Coronary artery (tissue), 2 donors: ENCODE results near the gene TGM2.

ENCODE experiments used
- DNase-seq: peaks from one replicate; pipeline ENCODE4 v3.0.0-alpha.2; 2017; ENCODE audit warnings: low spot score
- H3K27ac ChIP-seq, 2 donors: fragments of 200-600 bp; sonication (generic); one replicate each; pipeline ENCODE4 v1.5.1; 2016 to 2019
- H3K4me3 ChIP-seq: fragments of 200-600 bp; sonication (generic); 2 replicates; pipeline ENCODE4 v1.5.1; 2016; ENCODE audit warnings: mild to moderate bottlenecking, moderate library complexity
- TF ChIP-seq, protein P1 (sequence below): fragments of 200-600 bp; sonication (generic); IDR thresholded peaks from one replicate; pipeline ENCODE4 v1.5.1; 2019; ENCODE audit warnings: antibody characterized with exemption

TGM2 gene

DNA sequence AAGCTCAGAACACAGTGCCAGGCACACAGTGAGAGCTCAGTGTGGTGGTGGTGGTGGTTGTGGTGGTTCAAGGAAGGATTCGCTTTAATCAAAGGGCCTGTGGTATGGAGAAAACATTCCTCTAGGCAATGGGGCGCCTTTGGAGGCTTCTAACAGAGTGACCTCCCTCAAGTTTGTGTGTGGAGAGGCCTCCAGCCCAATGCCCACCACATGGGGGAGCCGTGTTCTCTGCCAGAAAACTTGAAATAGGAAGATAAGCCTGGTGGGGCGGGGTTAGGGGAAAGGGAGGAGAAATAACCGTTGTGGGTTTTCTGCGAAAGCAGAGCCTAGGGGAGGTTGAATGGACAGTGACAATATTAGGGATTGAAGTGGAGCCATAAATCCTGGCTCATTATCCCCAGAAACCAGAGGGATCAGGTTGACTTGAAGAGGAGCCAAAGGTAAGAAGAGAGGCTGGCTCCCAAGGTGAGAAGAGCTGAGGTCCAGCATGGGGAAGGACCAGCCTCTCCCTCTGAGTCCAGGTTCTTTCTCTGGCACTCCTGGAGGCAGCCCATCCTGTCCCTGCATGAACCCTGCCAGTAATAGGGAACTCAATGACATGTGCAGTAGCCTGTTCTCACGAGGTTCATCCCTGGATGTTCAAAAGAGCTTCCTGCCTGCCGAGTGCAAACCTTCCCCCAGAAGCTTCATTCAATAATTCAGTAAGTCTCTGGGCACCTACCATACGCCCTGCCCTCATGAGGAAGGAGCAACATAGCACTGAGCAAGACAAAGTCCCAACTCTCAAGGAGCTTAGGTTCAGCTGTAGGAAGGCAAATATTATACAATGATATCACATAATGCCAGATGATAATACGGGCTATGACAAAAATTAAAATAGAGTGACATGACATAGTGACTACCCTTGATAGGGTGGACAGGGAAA, 51.4 kb downstream of the TGM2 start:
- TF ChIP-seq, protein P1, sequence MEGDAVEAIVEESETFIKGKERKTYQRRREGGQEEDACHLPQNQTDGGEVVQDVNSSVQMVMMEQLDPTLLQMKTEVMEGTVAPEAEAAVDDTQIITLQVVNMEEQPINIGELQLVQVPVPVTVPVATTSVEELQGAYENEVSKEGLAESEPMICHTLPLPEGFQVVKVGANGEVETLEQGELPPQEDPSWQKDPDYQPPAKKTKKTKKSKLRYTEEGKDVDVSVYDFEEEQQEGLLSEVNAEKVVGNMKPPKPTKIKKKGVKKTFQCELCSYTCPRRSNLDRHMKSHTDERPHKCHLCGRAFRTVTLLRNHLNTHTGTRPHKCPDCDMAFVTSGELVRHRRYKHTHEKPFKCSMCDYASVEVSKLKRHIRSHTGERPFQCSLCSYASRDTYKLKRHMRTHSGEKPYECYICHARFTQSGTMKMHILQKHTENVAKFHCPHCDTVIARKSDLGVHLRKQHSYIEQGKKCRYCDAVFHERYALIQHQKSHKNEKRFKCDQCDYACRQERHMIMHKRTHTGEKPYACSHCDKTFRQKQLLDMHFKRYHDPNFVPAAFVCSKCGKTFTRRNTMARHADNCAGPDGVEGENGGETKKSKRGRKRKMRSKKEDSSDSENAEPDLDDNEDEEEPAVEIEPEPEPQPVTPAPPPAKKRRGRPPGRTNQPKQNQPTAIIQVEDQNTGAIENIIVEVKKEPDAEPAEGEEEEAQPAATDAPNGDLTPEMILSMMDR = no peak
- no peak for DNase-seq
- H3K27ac ChIP-seq = peak overlapping the region; percentile 9 to 54

DNA sequence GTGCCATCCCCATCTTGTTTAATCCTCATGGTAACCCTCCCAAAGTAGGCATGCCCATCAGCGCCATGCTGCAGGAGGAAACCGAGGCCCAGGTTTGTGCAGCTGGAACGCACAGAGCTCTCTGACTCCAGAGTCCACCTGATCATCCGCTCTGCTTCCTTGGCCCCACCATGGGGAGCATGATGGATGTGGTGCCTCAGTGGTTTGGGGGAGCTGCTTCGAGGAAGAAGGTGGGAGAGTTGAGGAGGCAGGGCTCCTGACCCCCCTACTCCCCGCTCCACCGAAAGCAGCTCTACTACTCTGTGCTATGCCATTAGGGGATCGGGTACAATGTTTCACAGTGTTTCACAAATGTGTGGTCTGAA, 52.2 kb downstream of the TGM2 start:
- TF ChIP-seq, protein P1 = no peak
- Histone ChIP-seq H3K27ac (peak overlapping the region; percentile 1 to 54), H3K4me3 (no peak overlapping the region)
- no peak for DNase-seq

More for the DNA sequence above, 51.4 kb downstream of the TGM2 start:
- H3K4me3 ChIP-seq = no peak overlapping the region

DNA sequence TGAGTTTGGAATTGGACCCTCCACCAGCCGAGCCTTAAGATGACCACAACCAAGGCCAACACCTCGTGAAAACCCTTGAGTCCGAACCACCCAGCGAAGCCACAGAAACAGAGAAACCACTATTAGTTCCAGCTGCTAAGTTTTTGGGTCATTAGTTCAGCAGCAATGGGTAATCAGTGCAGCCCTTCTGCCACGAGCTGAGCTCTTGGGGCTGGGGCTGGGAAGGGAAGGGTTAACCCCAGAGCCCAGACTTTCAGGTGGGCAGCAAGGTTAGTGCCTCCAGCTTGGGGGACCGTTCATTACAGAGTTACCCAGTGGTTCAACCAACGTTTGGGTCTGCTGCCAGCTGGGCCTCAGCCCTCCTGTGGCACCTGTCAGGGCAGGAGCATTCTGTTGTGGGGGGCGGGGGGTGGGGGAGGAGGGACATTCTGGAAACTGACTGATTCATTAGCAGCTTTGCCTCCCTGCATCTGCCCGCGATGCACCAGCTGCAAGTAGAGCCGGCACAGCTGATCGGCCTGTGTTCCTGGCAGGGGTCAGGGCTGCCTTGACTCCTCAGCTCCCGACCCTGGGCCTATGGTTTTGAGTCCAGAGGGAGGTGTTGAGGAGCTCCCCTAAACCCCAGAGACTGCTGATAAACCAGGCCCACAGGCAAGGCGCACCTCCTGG, 52.7 kb downstream of the TGM2 start:
- H3K27ac ChIP-seq = peak overlapping the region; percentile 1 to 54

GRCh38 chr20:38111366-38112232, 53.5 kb downstream of the TGM2 start:
- Histone ChIP-seq H3K27ac (peak overlapping the region; percentile 77 to 92), H3K4me3 (no peak overlapping the region)
- TF ChIP-seq, protein P1 = no peak

More for the DNA sequence above, 52.7 kb downstream of the TGM2 start:
- TF ChIP-seq, protein P1 = no peak
- no peak for DNase-seq
- H3K4me3 ChIP-seq = no peak overlapping the region

DNA sequence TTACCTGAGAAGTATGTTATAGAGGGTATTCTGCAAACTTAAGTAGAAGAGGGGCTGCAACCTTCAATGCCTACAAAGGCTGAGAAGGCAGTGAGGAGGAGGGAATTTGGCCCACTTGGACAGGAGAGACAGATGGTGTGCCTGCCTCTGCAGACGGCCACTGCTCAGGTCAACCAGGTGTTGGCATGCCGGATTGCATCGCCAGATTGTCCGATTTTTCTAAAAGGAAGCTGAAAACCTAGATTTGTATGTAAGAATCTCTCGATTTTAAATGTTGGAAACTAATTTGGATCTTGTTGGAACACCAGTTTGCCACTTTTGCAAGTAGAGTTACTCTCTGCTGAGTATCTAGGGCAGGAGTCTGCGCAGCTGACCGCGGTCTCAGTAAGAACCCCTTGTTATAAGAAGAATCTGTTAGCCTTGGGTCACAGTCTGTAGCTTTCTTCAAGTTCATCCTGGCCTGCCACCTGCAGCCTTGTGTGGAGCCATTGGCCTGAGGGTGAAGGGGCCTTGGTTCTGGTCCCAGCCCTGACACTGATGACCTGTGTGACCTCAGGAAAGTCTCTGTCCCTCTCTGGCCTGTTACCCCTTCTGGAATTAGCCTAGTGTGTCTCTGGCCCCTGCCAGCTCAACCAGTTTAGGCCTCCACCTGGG, 54.4 kb downstream of the TGM2 start:
- no peak for DNase-seq
- Histone ChIP-seq H3K27ac (peak overlapping the region; percentile 77 to 92), H3K4me3 (no peak overlapping the region)
- TF ChIP-seq, protein P1 = no peak

More at GRCh38 chr20:38111366-38112232, 53.5 kb downstream of the TGM2 start:
- no peak for DNase-seq
